Stimulated activated naive B cell treated with anti-CD40 and anti-IgM and Interleukin-4, amounts not matched to agents 10 μg/mL and 1 μg/mL and 100 μg/mL, for 72 hours (primary cell): ENCODE data around the gene ALK.
A peak's percentile ranks its signal among the peaks of the same experiment; 100 is the strongest.

ENCODE experiments used
- ATAC-seq, 2 donors: fragments of 150-1000 bp; cut with Tn5 transposase; replicated peaks; 2 replicates each; pipeline ENCODE4 v1.10.0; 2021; ENCODE audit warnings: moderate library complexity in 1 of 2
- DNase-seq: peaks from one replicate; pipeline ENCODE4 v3.0.0; 2021
- H3K27ac Mint-ChIP-seq: one replicate; pipeline ENCODE4 v1.8.0; 2022; ENCODE audit warnings: mild to moderate bottlenecking, mixed read lengths
- H3K27me3 Mint-ChIP-seq, 2 donors: one replicate each; pipeline ENCODE4 v1.8.0; 2022; ENCODE audit warnings: mixed read lengths in 2 of 2
- H3K36me3 Mint-ChIP-seq, 2 donors: one replicate each; pipeline ENCODE4 v1.8.0; 2022; ENCODE audit warnings: mixed read lengths in 2 of 2, mild to moderate bottlenecking in 1 of 2
- H3K4me1 Mint-ChIP-seq, 2 donors: one replicate each; pipeline ENCODE4 v1.8.0; 2022; ENCODE audit warnings: mixed read lengths in 2 of 2, mild to moderate bottlenecking in 1 of 2
- H3K4me3 Mint-ChIP-seq, 2 donors: one replicate each; pipeline ENCODE4 v1.8.0; 2022; ENCODE audit warnings: mild to moderate bottlenecking in 2 of 2, mixed read lengths in 2 of 2, moderate library complexity in 1 of 2
- H3K9me3 Mint-ChIP-seq, 2 donors: one replicate each; pipeline ENCODE4 v1.8.0; 2022; ENCODE audit warnings: mixed read lengths in 2 of 2, mild to moderate bottlenecking in 1 of 2

ALK gene

GRCh38 chr2:29479401-29479800, 442.0 kb downstream of the ALK start:
- Mint-ChIP-seq H3K36me3 (no peaks in the 10 kb centered on the region), H3K27me3 (no peaks in the 10 kb centered on the region), H3K9me3 (peaks cover 0 to 2% of the 10 kb centered on the region in 2 donors), H3K4me3 (no peak overlapping the region), H3K27ac (no peak overlapping the region), H3K4me1 (peaks cover 0 to 12% of the 10 kb centered on the region in 2 donors)
- ATAC-seq (no peak), DNase-seq (no peak)

GRCh38 chr2:29478641-29479040, 442.7 kb downstream of the ALK start:
- H3K36me3 Mint-ChIP-seq, result no peaks in the 10 kb centered on the region
- DNase-seq, result no peak
- no peak overlapping the region for H3K27ac Mint-ChIP-seq
- no peak for ATAC-seq
- H3K4me3 Mint-ChIP-seq, result no peak overlapping the region
- H3K9me3 Mint-ChIP-seq, result peaks cover 0 to 2% of the 10 kb centered on the region in 2 donors
- H3K27me3 Mint-ChIP-seq, result no peaks in the 10 kb centered on the region
- peaks cover 0 to 12% of the 10 kb centered on the region in 2 donors for H3K4me1 Mint-ChIP-seq

GRCh38 chr2:29477186-29477585, 444.2 kb downstream of the ALK start:
- no peak overlapping the region for H3K4me3 Mint-ChIP-seq
- H3K27me3 Mint-ChIP-seq, result no peaks in the 10 kb centered on the region
- ATAC-seq (no peak), DNase-seq (no peak)
- no peaks in the 10 kb centered on the region for H3K36me3 Mint-ChIP-seq
- no peak overlapping the region for H3K27ac Mint-ChIP-seq
- H3K4me1 Mint-ChIP-seq, result peaks cover 0 to 12% of the 10 kb centered on the region in 2 donors
- peaks cover 0 to 4% of the 10 kb centered on the region in 2 donors for H3K9me3 Mint-ChIP-seq

GRCh38 chr2:29475499-29475898, 445.9 kb downstream of the ALK start:
- Mint-ChIP-seq H3K9me3 (peaks cover 2 to 5% of the 10 kb centered on the region in 2 donors), H3K36me3 (no peaks in the 10 kb centered on the region), H3K4me1 (peaks cover 0 to 11% of the 10 kb centered on the region in 2 donors), H3K4me3 (no peak overlapping the region), H3K27me3 (no peaks in the 10 kb centered on the region), H3K27ac (no peak overlapping the region)
- ATAC-seq (no peak), DNase-seq (no peak)

- Mint-ChIP-seq H3K4me1 (no peaks in the 10 kb centered on the region), H3K4me3 (no peak overlapping the region), H3K9me3 (peaks cover 10 to 14% of the 10 kb centered on the region in 2 donors), H3K36me3 (peaks cover 0 to 4% of the 10 kb centered on the region in 2 donors), H3K27ac (no peak overlapping the region), H3K27me3 (no peaks in the 10 kb centered on the region)
- DNase-seq, result no peak
- ATAC-seq, result no peak
Observed at GRCh38 chr2:29469961-29470360, 451.4 kb downstream of the ALK start.

GRCh38 chr2:29469516-29469915, 451.9 kb downstream of the ALK start:
- Mint-ChIP-seq H3K9me3 (peaks cover 10 to 14% of the 10 kb centered on the region in 2 donors), H3K27me3 (no peaks in the 10 kb centered on the region), H3K4me3 (no peak overlapping the region), H3K36me3 (peaks cover 0 to 4% of the 10 kb centered on the region in 2 donors), H3K4me1 (no peaks in the 10 kb centered on the region), H3K27ac (no peak overlapping the region)
- DNase-seq (no peak), ATAC-seq (no peak)

- H3K4me1 Mint-ChIP-seq, result no peaks in the 10 kb centered on the region
- H3K27me3 Mint-ChIP-seq, result no peaks in the 10 kb centered on the region
- H3K27ac Mint-ChIP-seq, result no peak overlapping the region
- H3K36me3 Mint-ChIP-seq, result no peaks in the 10 kb centered on the region
- H3K9me3 Mint-ChIP-seq, result peaks cover 0 to 3% of the 10 kb centered on the region in 2 donors
- no peak overlapping the region for H3K4me3 Mint-ChIP-seq
- no peak for DNase-seq
- no peak for ATAC-seq
Observed at GRCh38 chr2:29463181-29463900, 458.0 kb downstream of the ALK start.

GRCh38 chr2:29462293-29462692, 459.1 kb downstream of the ALK start:
- DNase-seq (no peak), ATAC-seq (no peak)
- Mint-ChIP-seq H3K27me3 (no peaks in the 10 kb centered on the region), H3K9me3 (peaks cover 0 to 3% of the 10 kb centered on the region in 2 donors), H3K27ac (no peak overlapping the region), H3K36me3 (no peaks in the 10 kb centered on the region), H3K4me1 (no peaks in the 10 kb centered on the region), H3K4me3 (no peak overlapping the region)

GRCh38 chr2:29460190-29460589, 461.2 kb downstream of the ALK start:
- ATAC-seq (no peak), DNase-seq (no peak)
- H3K36me3 Mint-ChIP-seq, result no peaks in the 10 kb centered on the region

GRCh38 chr2:29459445-29460179, 461.8 kb downstream of the ALK start:
- Mint-ChIP-seq H3K27ac (no peak overlapping the region), H3K4me3 (no peak overlapping the region), H3K9me3 (peaks cover 0 to 3% of the 10 kb centered on the region in 2 donors), H3K4me1 (peaks cover 5 to 12% of the 10 kb centered on the region in 2 donors), H3K36me3 (no peaks in the 10 kb centered on the region), H3K27me3 (no peaks in the 10 kb centered on the region)
- DNase-seq, result no peak
- ATAC-seq, result no peak

More at GRCh38 chr2:29460190-29460589, 461.2 kb downstream of the ALK start:
- Mint-ChIP-seq H3K27ac (no peak overlapping the region), H3K9me3 (peaks cover 0 to 3% of the 10 kb centered on the region in 2 donors), H3K4me1 (peaks cover 5 to 9% of the 10 kb centered on the region in 2 donors), H3K27me3 (no peaks in the 10 kb centered on the region), H3K4me3 (no peak overlapping the region)

GRCh38 chr2:29456429-29456828, 465.0 kb downstream of the ALK start:
- Mint-ChIP-seq H3K4me1 (peaks cover 5 to 12% of the 10 kb centered on the region in 2 donors), H3K36me3 (no peaks in the 10 kb centered on the region), H3K9me3 (no peaks in the 10 kb centered on the region), H3K27me3 (no peaks in the 10 kb centered on the region), H3K27ac (no peak overlapping the region), H3K4me3 (no peak overlapping the region)
- ATAC-seq, result no peak
- DNase-seq, result no peak

GRCh38 chr2:29455200-29455860, 466.1 kb downstream of the ALK start:
- no peak overlapping the region for H3K27ac Mint-ChIP-seq
- H3K27me3 Mint-ChIP-seq, result no peaks in the 10 kb centered on the region
- H3K36me3 Mint-ChIP-seq, result no peaks in the 10 kb centered on the region
- ATAC-seq (peak; percentile 83 to 84), DNase-seq (no peak)
- peaks cover 7 to 12% of the 10 kb centered on the region in 2 donors for H3K4me1 Mint-ChIP-seq
- no peak overlapping the region for H3K4me3 Mint-ChIP-seq
- H3K9me3 Mint-ChIP-seq, result no peaks in the 10 kb centered on the region

- Mint-ChIP-seq H3K27me3 (no peaks in the 10 kb centered on the region), H3K36me3 (no peaks in the 10 kb centered on the region), H3K9me3 (no peaks in the 10 kb centered on the region), H3K4me3 (no peak overlapping the region), H3K4me1 (peaks cover 7 to 12% of the 10 kb centered on the region in 2 donors), H3K27ac (no peak overlapping the region)
- ATAC-seq (no peak), DNase-seq (no peak)
Observed at GRCh38 chr2:29452036-29452435, 469.4 kb downstream of the ALK start.

GRCh38 chr2:29450596-29451222, 470.7 kb downstream of the ALK start:
- no peaks in the 10 kb centered on the region for H3K27me3 Mint-ChIP-seq
- no peak overlapping the region for H3K27ac Mint-ChIP-seq
- no peaks in the 10 kb centered on the region for H3K36me3 Mint-ChIP-seq
- DNase-seq (no peak), ATAC-seq (no peak)
- peaks cover 4 to 8% of the 10 kb centered on the region in 2 donors for H3K4me1 Mint-ChIP-seq
- no peak overlapping the region for H3K4me3 Mint-ChIP-seq
- no peaks in the 10 kb centered on the region for H3K9me3 Mint-ChIP-seq
